NCI-H2081 (cell line): ENCODE results near the gene TANC1.

Experiments
- DNase-seq, 2 experiments: peaks; one replicate each; lab custom pipeline; 2025; lab: John Stamatoyannopoulos, UW

TANC1 gene

DNA sequence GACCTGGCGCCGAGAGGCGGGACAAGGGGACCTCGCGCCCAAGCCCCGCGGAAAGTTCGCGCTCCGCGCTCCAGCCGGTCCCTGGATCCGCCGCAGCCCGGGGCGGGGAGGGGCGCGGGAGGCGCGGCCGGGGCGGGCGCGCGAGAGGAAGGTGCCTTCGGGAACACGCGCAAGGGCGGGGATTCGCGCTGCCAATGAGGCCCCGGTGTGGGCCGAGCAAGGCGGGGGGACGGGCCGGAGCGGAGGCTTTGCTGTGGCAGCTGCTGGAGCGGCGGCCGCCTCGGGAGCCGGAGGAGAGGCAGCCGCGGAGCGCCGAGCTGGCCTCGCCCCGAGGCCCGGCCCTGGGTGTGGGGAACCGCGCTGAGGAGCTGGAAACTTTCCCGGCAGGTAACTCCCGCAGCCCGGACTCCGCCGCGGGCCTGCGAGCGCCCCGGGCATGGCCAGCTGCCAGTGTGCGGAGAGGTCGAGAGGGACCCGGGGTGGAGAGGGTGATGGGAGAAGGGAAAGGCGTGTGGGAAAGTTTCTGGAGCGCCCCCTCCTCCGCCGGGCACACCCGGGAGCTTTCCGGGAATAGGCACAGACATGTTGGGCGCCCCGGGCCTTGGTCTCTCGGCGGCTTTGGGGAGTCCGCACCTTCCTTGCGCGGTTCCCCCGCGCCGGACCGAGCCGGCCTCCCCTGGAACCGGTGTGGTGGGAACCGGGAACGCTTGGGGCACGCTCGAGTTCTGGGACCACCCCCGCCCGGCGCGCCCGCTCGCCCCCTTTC, at the start of gene TANC1:
TANC1 (plus strand) TSS at position 245 of the 766 bp plus-strand sequence. CDS start 97,271 bp downstream, outside the sequence.
- peak; percentile 85 to 92 for DNase-seq

- no peak for DNase-seq
Observed at GRCh38 chr2:158921599-158922408, 46.6 kb upstream of the TANC1 start.

GRCh38 chr2:158922601-158923000, 45.8 kb upstream of the TANC1 start:
- DNase-seq: no peak

- DNase-seq: peak; percentile 44 to 71
Observed at GRCh38 chr2:158923180-158923594, 45.3 kb upstream of the TANC1 start.

DNA sequence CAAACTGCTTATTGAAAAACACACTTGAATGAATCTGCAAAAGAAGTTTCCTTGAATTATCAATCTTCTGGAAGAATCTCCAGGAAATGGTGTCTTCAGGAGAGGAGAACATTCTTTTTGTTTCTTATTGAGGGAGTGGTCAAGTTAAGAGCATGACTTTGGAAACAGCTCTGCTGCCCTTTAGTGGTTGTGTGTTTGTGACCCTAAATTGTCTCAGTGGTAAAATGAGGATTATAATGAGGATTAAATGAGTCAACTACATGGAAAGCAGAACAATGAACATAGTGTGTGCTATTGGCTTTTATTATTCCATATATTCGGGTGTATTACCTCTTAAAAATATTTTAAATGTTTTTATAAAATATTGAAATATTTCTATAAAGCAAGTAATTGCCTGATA, 44.8 kb upstream of the TANC1 start:
- no peak for DNase-seq

- no peak for DNase-seq
Observed at GRCh38 chr2:158926478-158926948, 41.9 kb upstream of the TANC1 start.

GRCh38 chr2:158928515-158928914, 39.9 kb upstream of the TANC1 start:
- DNase-seq: no peak

DNA sequence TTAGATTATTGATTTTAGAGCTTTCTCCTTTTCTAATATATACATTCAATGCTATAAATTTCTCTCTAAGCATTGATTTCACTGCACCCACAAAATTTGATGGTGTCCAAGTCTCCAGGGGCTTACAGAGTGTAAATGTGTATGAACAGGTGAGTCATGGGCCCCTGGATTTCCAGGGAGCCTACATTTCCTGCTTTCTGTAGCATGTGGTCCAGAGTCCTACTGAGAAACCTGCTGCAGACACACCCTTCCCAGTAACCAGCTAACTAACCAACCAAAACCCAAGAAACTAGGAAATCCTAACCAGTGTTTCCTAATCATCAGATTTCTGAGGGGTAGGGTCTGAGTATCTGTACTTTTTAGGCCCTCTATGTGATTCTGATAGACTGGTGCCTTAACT, 39.5 kb upstream of the TANC1 start:
- no peak for DNase-seq

DNA sequence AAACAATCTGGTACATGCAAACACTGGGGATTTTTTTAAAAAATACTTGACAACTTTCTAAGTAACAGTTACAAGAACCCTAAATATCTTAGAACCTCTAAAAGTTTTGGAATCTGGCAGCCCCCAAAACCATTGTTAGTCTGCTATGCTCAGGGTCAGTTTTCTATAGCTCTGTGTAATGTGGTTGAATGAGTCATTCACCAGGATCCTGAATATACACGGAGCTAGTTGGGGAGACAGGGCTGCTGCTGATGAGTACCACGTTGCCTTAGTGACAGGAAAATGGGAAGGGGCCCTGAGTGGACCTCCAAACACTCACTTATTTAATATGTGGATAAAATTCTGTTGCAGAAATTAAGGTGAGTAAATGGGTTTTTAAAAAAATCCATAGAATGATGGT, 36.9 kb upstream of the TANC1 start:
- DNase-seq: no peak

DNA sequence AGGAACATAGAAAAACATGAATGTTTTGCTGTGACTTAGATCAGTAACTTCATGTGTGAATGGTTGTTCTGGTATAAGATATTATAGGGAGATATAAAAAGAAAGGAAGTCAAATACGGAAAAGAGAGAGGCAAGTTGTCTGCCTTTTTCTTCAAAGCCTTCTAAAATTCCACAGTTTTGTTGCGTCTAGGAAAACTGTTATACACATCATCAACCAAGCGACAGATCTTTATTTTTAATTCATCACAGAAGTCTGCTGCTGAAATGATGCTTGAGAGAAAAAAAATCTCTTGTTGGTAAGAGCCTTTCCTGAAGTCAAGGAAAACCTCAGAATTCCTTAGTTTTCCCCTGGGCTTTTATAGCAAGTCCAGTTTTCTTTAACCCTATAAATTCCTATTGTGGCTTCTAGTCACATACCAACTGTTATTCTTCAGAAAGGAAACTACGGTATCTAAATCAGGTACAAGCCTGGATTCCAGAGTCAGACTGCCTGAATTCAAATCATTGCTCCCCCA, 36.3 kb upstream of the TANC1 start:
- DNase-seq: no peak

DNA sequence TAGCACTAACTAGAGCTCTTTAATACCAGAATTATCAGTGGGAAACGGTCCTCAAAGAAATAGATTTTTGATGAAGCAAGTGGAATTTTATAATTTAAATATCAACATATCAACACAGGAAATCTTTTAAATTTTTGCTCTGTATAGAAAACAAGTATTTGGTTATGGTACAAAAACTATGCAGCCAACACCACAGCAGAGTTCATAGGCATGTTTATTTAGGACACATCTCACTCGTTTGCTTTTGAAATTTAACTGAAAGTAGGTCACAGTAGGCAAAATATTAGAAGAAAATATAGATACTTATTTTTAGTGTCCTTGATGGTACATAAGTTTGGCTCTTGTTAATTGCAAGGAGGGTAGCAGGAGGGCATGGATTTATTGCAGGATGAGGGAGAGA, 34.3 kb upstream of the TANC1 start:
- DNase-seq: no peak

GRCh38 chr2:158935617-158936016, 32.8 kb upstream of the TANC1 start:
- no peak for DNase-seq

DNA sequence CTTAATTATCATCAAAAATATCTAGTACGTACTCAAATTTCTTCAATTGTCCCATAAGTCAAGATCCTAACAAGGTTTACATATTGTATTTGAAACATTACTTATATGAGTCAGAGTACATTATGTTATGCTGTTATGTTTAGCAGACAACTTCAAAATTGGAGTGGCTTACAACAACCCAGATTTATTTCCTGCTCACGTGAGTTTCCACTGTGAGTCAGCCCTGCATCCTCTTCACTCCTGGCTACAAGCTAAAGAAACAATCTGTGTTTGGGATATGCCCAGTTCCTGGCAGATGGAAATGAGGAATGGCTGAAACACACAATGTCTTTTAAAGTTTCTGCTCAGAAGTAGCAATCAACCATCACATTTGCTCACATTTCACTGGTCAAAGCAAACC, 31.5 kb upstream of the TANC1 start:
- DNase-seq: no peak

GRCh38 chr2:158940356-158940755, 28.1 kb upstream of the TANC1 start:
- no peak for DNase-seq

GRCh38 chr2:158943973-158944372, 24.5 kb upstream of the TANC1 start:
- no peak for DNase-seq

DNA sequence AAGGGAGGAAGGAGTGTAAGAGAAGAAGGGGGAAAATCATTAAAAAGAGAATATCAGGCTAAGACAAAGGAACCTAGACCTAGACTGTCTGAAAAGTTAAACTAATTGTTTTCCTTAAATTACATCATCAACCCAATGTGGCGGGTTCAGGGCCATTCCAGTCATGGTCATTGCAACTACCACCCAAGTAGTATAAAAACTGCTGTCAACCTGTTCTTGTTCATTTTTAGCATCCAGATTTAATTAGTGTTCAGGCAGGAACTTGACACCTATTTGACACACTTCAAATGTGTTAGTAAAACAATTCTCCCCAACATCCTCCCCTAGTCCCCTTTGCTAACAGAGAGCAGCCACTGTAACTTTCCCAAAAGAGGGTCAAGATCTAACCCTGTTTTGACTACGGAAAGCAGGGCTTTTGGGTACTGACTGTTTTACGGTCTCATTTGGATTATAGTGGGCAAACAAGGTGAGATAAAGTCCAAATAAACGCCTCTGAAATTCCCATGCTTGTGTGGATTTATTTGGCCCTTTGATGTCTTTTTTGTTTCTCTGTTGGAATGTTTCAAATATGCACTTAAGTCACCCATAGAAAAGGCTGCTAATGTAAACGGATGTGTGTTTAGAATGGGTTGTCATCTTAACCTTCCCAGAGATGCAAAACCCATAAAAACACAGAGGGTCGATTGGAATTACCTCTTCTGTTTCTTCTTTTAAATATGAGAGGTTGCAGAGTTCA, 19.3 kb upstream of the TANC1 start:
- DNase-seq: no peak

DNA sequence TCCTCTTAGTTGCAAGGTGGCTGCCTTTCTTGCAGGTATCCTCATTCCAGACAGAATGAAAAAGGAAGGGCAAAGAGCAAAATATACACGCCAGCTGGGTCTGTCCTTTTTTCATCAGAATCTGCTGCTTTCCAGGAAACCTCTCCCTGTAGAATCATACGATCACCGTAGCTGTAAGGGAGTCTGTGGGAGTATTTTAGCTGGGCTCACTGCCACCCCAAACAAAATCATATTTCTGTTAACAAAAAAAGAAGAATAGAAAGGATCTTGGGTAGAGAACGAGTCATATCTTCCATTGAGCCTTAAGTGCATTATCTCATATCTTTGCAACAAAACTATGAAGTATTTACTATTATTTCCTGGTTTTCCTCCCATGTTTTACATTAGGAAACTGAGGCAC, 15.0 kb upstream of the TANC1 start:
- no peak for DNase-seq

GRCh38 chr2:158953926-158954763, 14.3 kb upstream of the TANC1 start:
- peak; percentile 60 to 76 for DNase-seq

DNA sequence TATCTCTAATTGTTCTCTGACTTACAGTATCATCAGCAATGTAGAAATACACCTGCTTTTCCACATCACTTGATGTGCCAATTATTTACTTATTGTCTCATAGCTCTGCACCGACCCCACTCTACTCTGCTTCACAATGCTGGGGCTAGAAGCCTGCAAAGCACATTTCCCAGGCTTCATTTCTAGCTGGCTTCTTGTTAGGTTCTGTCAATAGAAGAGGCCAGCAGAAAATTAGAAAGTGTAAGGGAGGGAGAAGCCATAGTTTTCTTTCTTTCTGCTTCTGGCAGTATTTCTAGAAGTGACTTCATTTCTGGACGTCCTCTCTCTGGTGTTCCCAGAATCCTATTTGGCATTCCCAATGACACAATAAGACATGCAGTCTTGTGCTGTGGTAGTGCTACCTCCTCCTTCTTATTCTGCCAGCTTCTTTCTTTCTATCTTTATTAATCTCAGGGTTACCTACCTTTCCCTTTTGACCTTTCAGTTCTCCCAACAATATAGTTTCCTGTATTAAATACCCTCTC, 12.5 kb upstream of the TANC1 start:
- no peak for DNase-seq

GRCh38 chr2:158958365-158958764, 10.1 kb upstream of the TANC1 start:
- DNase-seq: no peak

- no peak for DNase-seq
Observed at GRCh38 chr2:158960193-158960592, 8.2 kb upstream of the TANC1 start.
